Brain microvascular endothelial cell (primary cell): ENCODE results near the gene LITAFD.
"Not testable (repeated sequence)": the region's sequence is repeated elsewhere in the genome, so short reads cannot be mapped to it uniquely, and the experiment has no call there.

ENCODE experiments used
- DNase-seq: peaks from one replicate; pipeline ENCODE4 v3.0.0-alpha.2; 2020
- H3K27ac ChIP-seq: fragments of 250-450 bp; sonication (Bioruptor Pico); 2 replicates; pipeline ENCODE4 v1.5.1; 2020; ENCODE audit warnings: mild to moderate bottlenecking, moderate library complexity
- H3K27me3 ChIP-seq: fragments of 250-450 bp; sonication (Bioruptor Pico); replicated peaks from 2 replicates; pipeline ENCODE4 v1.5.1; 2020; ENCODE audit warnings: mild to moderate bottlenecking
- H3K36me3 ChIP-seq: fragments of 250-450 bp; sonication (Bioruptor Pico); replicated peaks from 2 replicates; pipeline ENCODE4 v1.5.1; 2020; ENCODE audit warnings: mild to moderate bottlenecking
- H3K4me3 ChIP-seq: 2 replicates; pipeline ENCODE4 v1.5.1; 2011; ENCODE audit warnings: low read depth, mild to moderate bottlenecking, control low read depth, low read length, moderate library complexity
- in situ Hi-C: cut with HindIII; loops from 2 replicates; pipeline ENCODE4 v1.10.0; 2017; ENCODE audit warnings: low sequenced_read_pairs, low pct_ligation_motif_present
- TF ChIP-seq, protein P1 (sequence below): IDR thresholded peaks from 2 replicates; pipeline ENCODE4 v1.5.1; 2011; ENCODE audit warnings: low read depth, mild to moderate bottlenecking, moderate library complexity, low read length, control low read depth, inconsistent platforms; ENCODE audit errors: missing control alignments

The LITAFD gene

DNA sequence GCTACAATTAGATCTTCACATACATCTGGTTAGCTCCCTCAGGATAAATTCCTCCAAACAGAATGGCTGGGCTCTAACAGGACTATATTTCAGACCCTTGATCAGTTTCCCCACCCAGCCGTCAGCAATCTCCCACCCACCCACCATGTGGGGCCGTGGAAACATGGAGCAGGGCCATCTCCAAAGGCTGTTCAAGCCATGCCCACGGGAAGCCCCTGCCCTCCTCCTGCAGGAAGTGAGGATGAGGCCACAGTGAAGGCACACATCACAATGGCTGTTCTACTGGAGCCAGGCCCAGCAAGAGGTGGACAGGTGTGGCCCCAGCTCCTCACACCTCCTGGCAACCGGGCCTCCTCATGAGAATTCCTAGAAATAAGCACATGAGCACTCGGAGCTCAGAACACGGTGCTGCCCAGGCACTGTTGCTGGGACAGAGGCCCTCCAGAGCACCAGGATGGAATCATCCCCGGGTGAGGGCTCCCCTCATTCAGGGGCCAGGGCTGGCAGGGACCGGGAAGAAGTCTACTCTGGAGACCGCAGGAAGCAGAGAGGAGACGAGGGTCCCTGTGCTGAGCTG, at the start of gene LITAFD:
Gene LITAFD, plus strand, starts transcription at position 311 of the 577 bp plus-strand sequence. CDS start 2,005 bp downstream, outside the sequence.
- in situ Hi-C loops: no loop called here
- no peak for DNase-seq
- TF ChIP-seq, protein P1, sequence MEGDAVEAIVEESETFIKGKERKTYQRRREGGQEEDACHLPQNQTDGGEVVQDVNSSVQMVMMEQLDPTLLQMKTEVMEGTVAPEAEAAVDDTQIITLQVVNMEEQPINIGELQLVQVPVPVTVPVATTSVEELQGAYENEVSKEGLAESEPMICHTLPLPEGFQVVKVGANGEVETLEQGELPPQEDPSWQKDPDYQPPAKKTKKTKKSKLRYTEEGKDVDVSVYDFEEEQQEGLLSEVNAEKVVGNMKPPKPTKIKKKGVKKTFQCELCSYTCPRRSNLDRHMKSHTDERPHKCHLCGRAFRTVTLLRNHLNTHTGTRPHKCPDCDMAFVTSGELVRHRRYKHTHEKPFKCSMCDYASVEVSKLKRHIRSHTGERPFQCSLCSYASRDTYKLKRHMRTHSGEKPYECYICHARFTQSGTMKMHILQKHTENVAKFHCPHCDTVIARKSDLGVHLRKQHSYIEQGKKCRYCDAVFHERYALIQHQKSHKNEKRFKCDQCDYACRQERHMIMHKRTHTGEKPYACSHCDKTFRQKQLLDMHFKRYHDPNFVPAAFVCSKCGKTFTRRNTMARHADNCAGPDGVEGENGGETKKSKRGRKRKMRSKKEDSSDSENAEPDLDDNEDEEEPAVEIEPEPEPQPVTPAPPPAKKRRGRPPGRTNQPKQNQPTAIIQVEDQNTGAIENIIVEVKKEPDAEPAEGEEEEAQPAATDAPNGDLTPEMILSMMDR: no peak
- no peaks in the 10 kb centered on the region for H3K36me3 ChIP-seq
- no peak within 1 kb of the TSS for H3K27ac ChIP-seq
- H3K27me3 ChIP-seq: no peaks in the 10 kb centered on the region
- no peak within 1 kb of the TSS for H3K4me3 ChIP-seq

DNA sequence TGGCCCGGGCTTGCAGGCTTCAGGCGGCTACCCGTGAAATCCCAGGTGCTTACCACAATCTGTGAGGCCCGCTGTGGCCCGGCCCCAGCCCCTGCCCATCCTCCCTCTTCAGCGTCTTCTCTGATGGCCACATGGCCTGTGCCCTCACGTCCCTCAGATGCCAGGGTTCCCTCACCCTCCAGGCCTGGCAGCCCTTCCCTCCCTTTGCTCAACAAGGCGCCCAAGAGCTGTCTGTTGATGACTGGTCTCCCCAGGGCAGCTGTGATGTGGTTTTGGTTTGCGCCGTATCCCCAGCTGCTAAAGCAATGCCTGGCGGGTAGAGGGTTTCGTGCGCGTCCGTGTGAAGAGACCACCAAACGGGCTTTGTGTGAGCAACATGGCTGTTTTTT, 49.4 kb upstream of the LITAFD start:
- peaks cover 38% of the 10 kb centered on the region for H3K36me3 ChIP-seq
- in situ Hi-C loops: no loop called here
- H3K27me3 ChIP-seq: no peaks in the 10 kb centered on the region
- no peak overlapping the region for H3K27ac ChIP-seq
- TF ChIP-seq, protein P1: no peak
- no peak overlapping the region for H3K4me3 ChIP-seq
- no peak for DNase-seq

DNA sequence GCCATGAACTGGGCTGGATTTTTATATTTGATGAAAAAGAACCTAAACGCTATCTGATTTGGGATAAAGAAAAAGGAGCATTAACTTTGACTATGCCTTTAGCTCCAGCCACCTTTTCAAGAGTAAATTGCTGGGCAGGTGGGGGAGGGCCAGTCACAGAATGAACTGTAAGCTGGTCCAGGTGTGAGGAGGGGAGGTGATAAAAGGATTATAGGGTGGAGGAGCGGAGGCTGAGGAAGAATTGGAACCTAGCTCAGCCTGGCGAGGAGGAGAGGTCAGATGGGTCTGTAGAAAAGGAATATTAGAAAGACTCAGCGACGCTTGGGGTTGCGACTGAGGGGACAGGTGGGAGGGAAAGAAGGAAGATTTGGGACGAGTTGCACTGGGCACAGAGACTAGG, 45.4 kb upstream of the LITAFD start:
- H3K27ac ChIP-seq, H3K27me3 ChIP-seq, H3K4me3 ChIP-seq, DNase-seq, in situ Hi-C loops: not testable (repeated sequence)
- H3K36me3 ChIP-seq: peaks cover 11% of the 10 kb centered on the region

DNA sequence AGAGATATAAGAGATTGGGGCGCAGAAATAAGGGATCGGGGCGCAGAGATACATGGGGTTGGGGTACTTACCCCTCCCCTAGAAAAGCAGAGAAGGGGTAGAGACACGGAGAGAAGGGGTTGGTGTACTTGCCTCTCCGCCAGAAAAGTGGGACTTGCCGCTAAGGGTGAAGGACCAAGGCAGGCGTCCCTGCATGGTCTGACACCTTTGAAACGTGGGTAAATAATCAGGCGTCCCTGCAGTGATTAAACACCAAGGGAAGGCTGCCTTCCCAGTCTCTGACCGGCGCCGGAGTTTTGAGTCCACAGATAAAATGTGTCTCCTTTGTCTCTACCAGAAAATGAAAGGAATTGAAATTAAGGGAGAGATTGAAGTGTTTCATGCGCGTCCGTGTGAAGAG, 44.6 kb upstream of the LITAFD start:
- DNase-seq, H3K27me3 ChIP-seq, H3K27ac ChIP-seq, H3K4me3 ChIP-seq, H3K36me3 ChIP-seq, in situ Hi-C loops: not testable (repeated sequence)

DNA sequence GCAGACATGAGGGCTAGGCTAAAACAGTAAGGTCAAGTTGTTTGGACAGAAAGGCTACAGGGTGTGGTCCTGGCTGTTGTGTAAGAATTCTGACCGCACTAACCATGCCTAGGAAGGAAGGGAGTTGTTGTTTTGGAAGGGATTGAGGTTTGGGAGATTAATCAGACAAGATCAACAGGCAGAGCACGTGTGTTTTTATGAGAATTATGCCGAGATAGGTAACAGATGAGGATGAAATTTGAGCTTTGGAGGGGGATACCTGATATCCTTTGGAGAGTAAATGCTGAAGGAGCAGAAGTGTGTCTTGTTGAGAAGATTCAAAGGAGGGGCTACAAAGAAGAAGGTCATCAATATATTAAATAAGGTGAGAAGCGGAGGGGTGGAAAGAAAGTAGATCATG, 40.1 kb upstream of the LITAFD start:
- in situ Hi-C loops, H3K27ac ChIP-seq, H3K27me3 ChIP-seq, DNase-seq, H3K4me3 ChIP-seq: not testable (repeated sequence)
- H3K36me3 ChIP-seq: peaks cover 10% of the 10 kb centered on the region

DNA sequence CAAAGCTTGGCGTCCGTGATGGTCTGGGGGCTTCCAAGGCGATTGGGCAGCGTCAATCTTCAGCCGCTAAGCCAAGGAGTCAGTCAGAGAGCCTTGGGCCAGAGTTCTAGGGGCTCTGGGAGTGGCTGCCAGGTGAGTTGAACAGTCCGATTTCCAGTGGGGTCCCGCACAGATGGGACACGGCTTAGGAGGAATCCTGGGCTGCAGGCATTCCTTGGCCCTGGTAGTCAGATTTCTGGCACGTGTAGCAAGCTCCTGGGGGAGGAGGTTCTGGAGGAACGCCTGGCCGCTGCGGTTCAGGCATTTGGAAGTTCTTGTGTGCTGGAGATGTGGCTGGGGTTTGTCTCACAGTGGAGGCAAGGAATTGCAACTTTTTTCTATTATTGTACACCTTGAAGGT, 38.9 kb upstream of the LITAFD start:
- peaks cover 18% of the 10 kb centered on the region for H3K36me3 ChIP-seq
- H3K27ac ChIP-seq, in situ Hi-C loops, DNase-seq, H3K27me3 ChIP-seq, H3K4me3 ChIP-seq: not testable (repeated sequence)

DNA sequence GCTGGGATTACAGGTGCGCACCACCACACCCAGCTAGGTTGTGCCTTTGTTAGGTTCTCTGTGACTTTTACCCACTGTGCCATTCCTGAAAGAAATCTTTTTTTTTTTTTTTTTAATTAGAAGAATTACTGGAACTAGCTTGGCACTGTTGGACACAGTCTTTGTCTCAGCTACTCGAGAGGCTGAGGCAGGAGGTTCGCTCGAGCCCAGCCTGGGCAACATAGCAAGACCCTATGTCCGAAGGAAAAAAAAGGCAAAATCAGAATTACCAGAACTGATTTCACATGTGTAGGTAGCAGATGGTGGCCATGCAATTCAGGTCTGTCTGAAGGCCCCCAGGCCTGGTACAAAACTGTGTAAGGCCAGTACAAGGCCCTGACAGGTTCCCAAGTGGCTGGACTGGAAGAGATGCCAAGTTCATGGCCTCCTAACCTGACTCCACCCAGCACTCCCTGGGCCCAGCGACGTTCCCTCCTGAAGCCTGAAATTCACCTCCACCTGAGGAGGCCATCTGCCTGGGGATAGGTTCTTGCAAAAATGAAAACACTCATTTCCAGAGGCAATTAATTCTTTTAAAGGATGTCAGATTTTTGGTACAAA, 36.4 kb upstream of the LITAFD start:
- in situ Hi-C loops: no loop called here
- Histone ChIP-seq H3K36me3 (peaks cover 37% of the 10 kb centered on the region), H3K27me3 (no peaks in the 10 kb centered on the region), H3K4me3 (no peak overlapping the region), H3K27ac (no peak overlapping the region)
- TF ChIP-seq, protein P1: no peak
- no peak for DNase-seq

DNA sequence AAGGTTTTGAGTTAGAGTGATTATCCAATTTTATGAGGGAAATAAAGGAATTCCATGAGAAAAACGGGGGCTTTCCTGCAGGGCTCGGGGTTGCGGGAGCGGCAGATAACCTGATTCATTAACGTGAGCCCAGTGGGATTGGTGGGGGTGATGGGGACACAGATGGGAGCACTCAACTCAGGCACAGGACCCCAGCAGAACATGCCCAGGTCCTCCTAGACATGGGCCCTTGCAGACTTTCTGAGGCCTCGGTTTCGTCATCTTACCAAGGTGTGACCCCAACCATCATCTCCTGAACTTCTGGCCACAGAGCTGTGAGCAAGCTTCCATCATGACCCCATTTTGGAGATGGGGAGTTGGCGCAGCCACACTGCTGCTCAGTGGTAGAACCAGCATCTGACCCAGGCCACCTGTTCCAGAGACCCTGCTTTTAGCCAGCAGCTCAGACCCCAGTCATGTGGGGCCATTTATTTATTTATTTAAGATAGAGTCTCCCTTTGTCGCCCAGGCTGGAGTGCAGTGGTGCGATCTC, 35.7 kb upstream of the LITAFD start:
- no peak for DNase-seq
- Histone ChIP-seq H3K27me3 (no peaks in the 10 kb centered on the region), H3K27ac (no peak overlapping the region), H3K36me3 (peaks cover 40% of the 10 kb centered on the region), H3K4me3 (no peak overlapping the region)
- TF ChIP-seq, protein P1: no peak
- in situ Hi-C loops: no loop called here
